ENCODE results near the gene TRIM62.

Gene TRIM62

GRCh38 chr1:33185541-33185940 lies 3.7 kb upstream of the TRIM62 start:
- no peak overlapping the region for H2BK120ac ChIP-seq (ENCODE audit: insufficient read depth, low read length, poor library complexity)
- H3K4ac ChIP-seq (ENCODE audit: low read depth, low read length): no peak overlapping the region
- H3K9ac ChIP-seq (ENCODE audit: low read length): no peak overlapping the region
- H2BK12ac ChIP-seq (ENCODE audit: low read length): no peak overlapping the region
- peaks cover 4% of the 10 kb centered on the region for H3K9me3 ChIP-seq (ENCODE audit: insufficient read depth, low read depth, low read length)
- no peak overlapping the region for H2AFZ ChIP-seq (ENCODE audit: insufficient read depth, low read length, poor library complexity)
- H2AK5ac ChIP-seq (ENCODE audit: low read length): no peak overlapping the region
- H4K12ac ChIP-seq (ENCODE audit: low read depth, low read length): no peak overlapping the region
- no peak overlapping the region for H3K27ac ChIP-seq (ENCODE audit: low read depth, low read length)
- no peak overlapping the region for H3K4me3 ChIP-seq (ENCODE audit: low read depth, low read length)
- H4K91ac ChIP-seq (ENCODE audit: low read depth, low read length): no peak overlapping the region
- no peak overlapping the region for H3K14ac ChIP-seq (ENCODE audit: low read length)
- no peaks in the 10 kb centered on the region for H3K36me3 ChIP-seq (ENCODE audit: control insufficient read depth in 1 of 2, insufficient read depth in 2 of 2, low read length in 2 of 2)
- no peaks in the 10 kb centered on the region for H3K79me2 ChIP-seq (ENCODE audit: control insufficient read depth, insufficient read depth, low read length, poor library complexity)
- no peak overlapping the region for H3K23ac ChIP-seq (ENCODE audit: low read length)
- H2BK5ac ChIP-seq (ENCODE audit: low read depth, low read length, poor library complexity): no peak overlapping the region
- no peak overlapping the region for H4K8ac ChIP-seq (ENCODE audit: low read depth, low read length)
- no peaks in the 10 kb centered on the region for H3K27me3 ChIP-seq (ENCODE audit: insufficient read depth, low read length)
- no peak overlapping the region for H3K18ac ChIP-seq (ENCODE audit: low read length)
- DNase-seq: no peak
- H3K79me1 ChIP-seq (ENCODE audit: low read length): peaks cover 2% of the 10 kb centered on the region
- peaks cover 15 to 19% of the 10 kb centered on the region in 2 experiments for H3K4me1 ChIP-seq (ENCODE audit: control insufficient read depth in 1 of 2, insufficient read depth in 2 of 2, low read length in 2 of 2)
- H3K4me2 ChIP-seq (ENCODE audit: low read length): no peak overlapping the region

- Histone ChIP-seq H4K8ac (ENCODE audit: low read depth, low read length) (no peak overlapping the region), H3K23ac (ENCODE audit: low read length) (no peak overlapping the region), H3K36me3 (ENCODE audit: control insufficient read depth in 1 of 2, insufficient read depth in 2 of 2, low read length in 2 of 2) (no peaks in the 10 kb centered on the region), H2BK120ac (ENCODE audit: insufficient read depth, low read length, poor library complexity) (no peak overlapping the region), H3K4me2 (ENCODE audit: low read length) (no peak overlapping the region), H2BK12ac (ENCODE audit: low read length) (no peak overlapping the region), H3K14ac (ENCODE audit: low read length) (no peak overlapping the region), H3K4me3 (ENCODE audit: low read depth, low read length) (no peak overlapping the region), H4K91ac (ENCODE audit: low read depth, low read length) (no peak overlapping the region), H3K9ac (ENCODE audit: low read length) (no peak overlapping the region), H4K12ac (ENCODE audit: low read depth, low read length) (no peak overlapping the region), H3K79me2 (ENCODE audit: control insufficient read depth, insufficient read depth, low read length, poor library complexity) (no peaks in the 10 kb centered on the region), H2BK5ac (ENCODE audit: low read depth, low read length, poor library complexity) (no peak overlapping the region), H3K27ac (ENCODE audit: low read depth, low read length) (no peak overlapping the region), H2AFZ (ENCODE audit: insufficient read depth, low read length, poor library complexity) (no peak overlapping the region), H3K4me1 (ENCODE audit: control insufficient read depth in 1 of 2, insufficient read depth in 2 of 2, low read length in 2 of 2) (peaks cover 11 to 14% of the 10 kb centered on the region in 2 experiments), H3K18ac (ENCODE audit: low read length) (no peak overlapping the region), H3K27me3 (ENCODE audit: insufficient read depth, low read length) (no peaks in the 10 kb centered on the region), H3K9me3 (ENCODE audit: insufficient read depth, low read depth, low read length) (peaks cover 4% of the 10 kb centered on the region), H3K79me1 (ENCODE audit: low read length) (peaks cover 2% of the 10 kb centered on the region), H3K4ac (ENCODE audit: low read depth, low read length) (no peak overlapping the region), H2AK5ac (ENCODE audit: low read length) (no peak overlapping the region)
- no CpG with 5 or more reads among the region's 2 CpGs for WGBS (ENCODE audit: extremely low coverage, insufficient coverage, insufficient read length)
- no peak for DNase-seq
Observed at GRCh38 chr1:33183306-33183705, 1.5 kb upstream of the TRIM62 start.

GRCh38 chr1:33182896-33183295 lies 1.1 kb upstream of the TRIM62 start:
- no peak overlapping the region for H3K14ac ChIP-seq (ENCODE audit: low read length)
- H3K4me1 ChIP-seq (ENCODE audit: control insufficient read depth in 1 of 2, insufficient read depth in 2 of 2, low read length in 2 of 2): peaks cover 9 to 12% of the 10 kb centered on the region in 2 experiments
- H4K91ac ChIP-seq (ENCODE audit: low read depth, low read length): no peak overlapping the region
- H3K23ac ChIP-seq (ENCODE audit: low read length): no peak overlapping the region
- H3K36me3 ChIP-seq (ENCODE audit: control insufficient read depth in 1 of 2, insufficient read depth in 2 of 2, low read length in 2 of 2): no peaks in the 10 kb centered on the region
- H3K27ac ChIP-seq (ENCODE audit: low read depth, low read length): no peak overlapping the region
- H2BK120ac ChIP-seq (ENCODE audit: insufficient read depth, low read length, poor library complexity): no peak overlapping the region
- no peak overlapping the region for H3K9ac ChIP-seq (ENCODE audit: low read length)
- no peak overlapping the region for H3K4ac ChIP-seq (ENCODE audit: low read depth, low read length)
- peaks cover 2% of the 10 kb centered on the region for H3K79me1 ChIP-seq (ENCODE audit: low read length)
- no peak for DNase-seq
- H3K4me2 ChIP-seq (ENCODE audit: low read length): no peak overlapping the region
- H4K12ac ChIP-seq (ENCODE audit: low read depth, low read length): no peak overlapping the region
- no peak overlapping the region for H2BK12ac ChIP-seq (ENCODE audit: low read length)
- no peaks in the 10 kb centered on the region for H3K79me2 ChIP-seq (ENCODE audit: control insufficient read depth, insufficient read depth, low read length, poor library complexity)
- H3K4me3 ChIP-seq (ENCODE audit: low read depth, low read length): no peak overlapping the region
- H4K8ac ChIP-seq (ENCODE audit: low read depth, low read length): no peak overlapping the region
- no peak overlapping the region for H3K18ac ChIP-seq (ENCODE audit: low read length)
- H3K9me3 ChIP-seq (ENCODE audit: insufficient read depth, low read depth, low read length): peaks cover 4% of the 10 kb centered on the region
- no CpG with 5 or more reads among the region's 8 CpGs for WGBS (ENCODE audit: extremely low coverage, insufficient coverage, insufficient read length)
- H2AK5ac ChIP-seq (ENCODE audit: low read length): no peak overlapping the region
- H3K27me3 ChIP-seq (ENCODE audit: insufficient read depth, low read length): no peaks in the 10 kb centered on the region
- H2AFZ ChIP-seq (ENCODE audit: insufficient read depth, low read length, poor library complexity): no peak overlapping the region
- H2BK5ac ChIP-seq (ENCODE audit: low read depth, low read length, poor library complexity): no peak overlapping the region

- no peaks in the 10 kb centered on the region for H3K27me3 ChIP-seq (ENCODE audit: insufficient read depth, low read length)
- no peaks in the 10 kb centered on the region for H3K36me3 ChIP-seq (ENCODE audit: control insufficient read depth in 1 of 2, insufficient read depth in 2 of 2, low read length in 2 of 2)
- H3K18ac ChIP-seq (ENCODE audit: low read length): no peak overlapping the region
- peaks cover 2% of the 10 kb centered on the region for H3K79me1 ChIP-seq (ENCODE audit: low read length)
- H3K4me2 ChIP-seq (ENCODE audit: low read length): peak overlapping the region; percentile 99
- H3K14ac ChIP-seq (ENCODE audit: low read length): no peak overlapping the region
- H2AK5ac ChIP-seq (ENCODE audit: low read length): no peak overlapping the region
- no peak overlapping the region for H2BK5ac ChIP-seq (ENCODE audit: low read depth, low read length, poor library complexity)
- DNase-seq: no peak
- H2AFZ ChIP-seq (ENCODE audit: insufficient read depth, low read length, poor library complexity): no peak overlapping the region
- peaks cover 4% of the 10 kb centered on the region for H3K9me3 ChIP-seq (ENCODE audit: insufficient read depth, low read depth, low read length)
- H3K4ac ChIP-seq (ENCODE audit: low read depth, low read length): no peak overlapping the region
- no peak overlapping the region for H3K23ac ChIP-seq (ENCODE audit: low read length)
- no peak overlapping the region for H3K27ac ChIP-seq (ENCODE audit: low read depth, low read length)
- H3K9ac ChIP-seq (ENCODE audit: low read length): no peak overlapping the region
- no peak overlapping the region for H4K12ac ChIP-seq (ENCODE audit: low read depth, low read length)
- H4K8ac ChIP-seq (ENCODE audit: low read depth, low read length): no peak overlapping the region
- no peak overlapping the region for H3K4me3 ChIP-seq (ENCODE audit: low read depth, low read length)
- no CpG with 5 or more reads among the region's 5 CpGs for WGBS (ENCODE audit: extremely low coverage, insufficient coverage, insufficient read length)
- no peak overlapping the region for H2BK12ac ChIP-seq (ENCODE audit: low read length)
- no peak overlapping the region for H4K91ac ChIP-seq (ENCODE audit: low read depth, low read length)
- H3K79me2 ChIP-seq (ENCODE audit: control insufficient read depth, insufficient read depth, low read length, poor library complexity): no peaks in the 10 kb centered on the region
- peaks cover 9 to 12% of the 10 kb centered on the region in 2 experiments for H3K4me1 ChIP-seq (ENCODE audit: control insufficient read depth in 1 of 2, insufficient read depth in 2 of 2, low read length in 2 of 2)
- H2BK120ac ChIP-seq (ENCODE audit: insufficient read depth, low read length, poor library complexity): no peak overlapping the region
Observed at GRCh38 chr1:33182401-33182841, 578 bp upstream of the TRIM62 start.

All from trophoblast cell (in vitro differentiated cells and primary cell).